HepG2 (cell line): ENCODE results near the gene COG4. TPM values are rescaled to one million over a fixed set of nuclear protein-coding genes. Genes with fewer than 3 reads are reported as not detected.
A peak's percentile ranks its signal among the peaks of the same experiment; 100 is the strongest.

ENCODE experiments used
- ATAC-seq: fragments of 200-7000 bp; cut with Tn5 transposase; 3 replicates; pipeline ENCODE4 v1.9.1; 2020; ENCODE audit warnings: mild to moderate bottlenecking, moderate library complexity
- BruUV-seq: library from RNA; stranded (reverse); fragments of 400-500 nt; replicated peaks from 2 replicates; lab custom pipeline; 2021; lab: Mats Ljungman, UMichigan
- CTCF ChIA-PET: fragments of 300-600 bp; formaldehyde crosslinking; extraction: SDS; loops from one replicate; lab custom pipeline; 2021; ENCODE audit warnings: low total read pairs, inconsistent platforms, low intra/inter-chr PET ratio; lab: Yijun Ruan, JAX
- POLR2A ChIA-PET: fragments of 350-600 bp; sonication (Branson Sonifier 250); formaldehyde crosslinking; loops from one replicate; lab custom pipeline; 2020; ENCODE audit warnings: antibody characterized with exemption, inconsistent platforms; lab: Yijun Ruan, JAX
- DNase-seq: peaks from one replicate; pipeline ENCODE4 v3.0.0-alpha.2; 2015; ENCODE audit warnings: low spot score
- FAIRE-seq: peaks from 3 replicates; lab custom pipeline; 2011; peaks lifted over from hg19 to GRCh38; lab: Jason Lieb, UNC
- H2AFZ ChIP-seq: one replicate; pipeline ENCODE4 v1.6.1; 2011; ENCODE audit warnings: low read length, inconsistent platforms
- H3K27ac ChIP-seq: fragments of 300-600 bp; 3 replicates; pipeline ENCODE4 v1.8.0; 2011; ENCODE audit warnings: mixed run types, mild to moderate bottlenecking, mixed read lengths, low read length, inconsistent platforms; ENCODE audit not compliant: insufficient read depth; ENCODE audit errors: extremely low read length
- H3K27me3 ChIP-seq, 2 experiments: fragments of 200-600 bp in 1 of 2; 2 replicates in 1 of 2; 3 replicates in 1 of 2; pipeline versions ENCODE4 v1.6.0 to v1.8.0; 2011; ENCODE audit warnings: low read length in 2 of 2, mild to moderate bottlenecking in 2 of 2, moderate library complexity in 2 of 2, inconsistent platforms in 1 of 2; ENCODE audit not compliant: insufficient read depth in 2 of 2, control insufficient read depth in 1 of 2
- H3K36me3 ChIP-seq, 2 experiments: fragments of 200-600 bp in 1 of 2; replicated peaks in 1 of 2; 2 replicates in 1 of 2; 3 replicates in 1 of 2; pipeline versions ENCODE4 v1.5.1 to v1.8.0; 2011; ENCODE audit warnings: low read length in 2 of 2, inconsistent platforms in 1 of 2; ENCODE audit not compliant: insufficient read depth in 2 of 2, control insufficient read depth in 1 of 2
- H3K4me1 ChIP-seq: 2 replicates; pipeline ENCODE4 v1.5.1; 2012; ENCODE audit warnings: low read length, inconsistent platforms; ENCODE audit not compliant: insufficient read depth
- H3K4me2 ChIP-seq: 2 replicates; pipeline ENCODE4 v1.6.0; 2011; ENCODE audit warnings: low read depth, low read length, inconsistent platforms
- H3K4me3 ChIP-seq, 3 experiments: fragments of 200-600 bp in 1 of 3; sonication (generic), shearing (Covaris generic) in 1 of 3; replicated peaks in 1 of 3; 2 replicates each; pipeline ENCODE4 v1.5.1; 2011 to 2016; ENCODE audit warnings: low read length in 3 of 3, inconsistent platforms in 2 of 3, low read depth in 2 of 3, mild to moderate bottlenecking in 2 of 3, control low read depth in 1 of 3, mixed read lengths in 1 of 3; ENCODE audit not compliant: insufficient read depth in 1 of 3
- H3K79me2 ChIP-seq: one replicate; pipeline ENCODE4 v1.6.1; 2011; ENCODE audit warnings: low read length, inconsistent platforms; ENCODE audit not compliant: insufficient read depth
- H3K9ac ChIP-seq: 2 replicates; pipeline ENCODE4 v1.6.0; 2011; ENCODE audit warnings: mild to moderate bottlenecking, low read depth, low read length, inconsistent platforms; ENCODE audit not compliant: insufficient read depth
- H3K9me3 ChIP-seq: 2 replicates; pipeline ENCODE4 v1.5.1; 2012; ENCODE audit warnings: mild to moderate bottlenecking, low read length
- H4K20me1 ChIP-seq: 2 replicates; pipeline ENCODE4 v1.6.0; 2011; ENCODE audit warnings: inconsistent platforms, mild to moderate bottlenecking, low read length, moderate library complexity; ENCODE audit not compliant: insufficient read depth
- ATF6 ChIP-seq: sonication (generic); formaldehyde crosslinking; conservative IDR thresholded peaks from 2 replicates; pipeline ENCODE4 v1.4.0; 2020; ENCODE audit warnings: missing genetic modification reagents
- ETV5 ChIP-seq: IDR thresholded peaks from 2 replicates; pipeline ENCODE4 v1.6.1; 2018; ENCODE audit warnings: missing biosample characterization, missing genetic modification reagents, inconsistent platforms, borderline replicate concordance
- ONECUT2 ChIP-seq: sonication (generic); formaldehyde crosslinking; IDR thresholded peaks from 2 replicates; pipeline ENCODE4 v1.4.0; 2020; ENCODE audit warnings: missing genetic modification reagents
- POGK ChIP-seq: sonication (generic); formaldehyde crosslinking; conservative IDR thresholded peaks from 2 replicates; pipeline ENCODE4 v1.8.0; 2022; ENCODE audit warnings: mild to moderate bottlenecking, moderate library complexity, missing genetic modification reagents
- PRDM15 ChIP-seq: sonication (generic); formaldehyde crosslinking; IDR thresholded peaks from 2 replicates; pipeline ENCODE4 v1.4.0; 2020; ENCODE audit warnings: missing genetic modification reagents
- RBAK ChIP-seq: sonication (generic); formaldehyde crosslinking; IDR thresholded peaks from 2 replicates; pipeline ENCODE4 v1.5.1; 2020; ENCODE audit warnings: mild to moderate bottlenecking, missing genetic modification reagents
- SOX6 ChIP-seq, 2 experiments: fragments of 450-650 bp in 1 of 2; sonication (generic) in 1 of 2; formaldehyde crosslinking in 1 of 2; IDR thresholded peaks; 2 replicates each; pipeline versions ENCODE4 v1.4.0 to v1.6.1; 2017 to 2020; ENCODE audit warnings: antibody characterized with exemption in 1 of 2, mild to moderate bottlenecking in 1 of 2, missing genetic modification reagents in 1 of 2
- SP4 ChIP-seq: sonication (generic); formaldehyde crosslinking; IDR thresholded peaks from 2 replicates; pipeline ENCODE4 v1.8.1; 2023; ENCODE audit warnings: mild to moderate bottlenecking, missing genetic modification reagents
- STAG1 ChIP-seq: sonication (generic); formaldehyde crosslinking; IDR thresholded peaks from 2 replicates; pipeline ENCODE4 v1.4.0; 2020; ENCODE audit warnings: missing genetic modification reagents
- ZFP82 ChIP-seq: sonication (generic); formaldehyde crosslinking; IDR thresholded peaks from 2 replicates; pipeline ENCODE4 v1.5.1; 2020; ENCODE audit warnings: mild to moderate bottlenecking, missing genetic modification reagents, borderline replicate concordance
- ZNF333 ChIP-seq: sonication (generic); formaldehyde crosslinking; IDR thresholded peaks from 2 replicates; pipeline ENCODE4 v1.4.0; 2020; ENCODE audit warnings: mild to moderate bottlenecking, missing genetic modification reagents, borderline replicate concordance
- ZNF749 ChIP-seq: sonication (generic); formaldehyde crosslinking; IDR thresholded peaks from 2 replicates; pipeline ENCODE4 v1.8.0; 2022; ENCODE audit warnings: mild to moderate bottlenecking, missing genetic modification reagents, moderate library complexity, borderline replicate concordance
- WGBS: methylation state at CpG from one replicate; pipeline ENCODE4 v1.1.6; 2017; ENCODE audit warnings: low lambda C conversion rate; 5-methylcytosine and 5-hydroxymethylcytosine counted together
- in situ Hi-C: cut with HindIII; loops from 2 replicates; pipeline ENCODE4 v1.10.0; 2017; ENCODE audit warnings: low pct_unique_long_range_greater_than_20kb; ENCODE audit not compliant: extremely low pct_ligation_motif_present
- intact Hi-C: fragments of 100-400 bp; cut with micrococcal nuclease; formaldehyde crosslinking; loops from one replicate; pipeline ENCODE4 v1.10.0; 2022; ENCODE audit not compliant: unreplicated experiment
- polyA plus RNA-seq, 8 experiments: library from polyadenylated mRNA; depleted of rRNA in 3 of 8; stranded (reverse) in 7 of 8; unstranded in 1 of 8; fragments of >200 nt; fragmentation: Illumina TruSeq in 4 of 8; extraction: Trizol in 4 of 8; gene quantifications; 2 replicates each; pipeline versions ENCODE4 v1.2.1 to v1.2.3, GENCODE V29; 2011 to 2016; ENCODE audit warnings: low read depth in 4 of 8, missing spikeins in 1 of 8, mixed read lengths in 1 of 8; ENCODE audit not compliant: insufficient read depth in 1 of 8
- total RNA-seq, 5 experiments: library from RNA; depleted of rRNA; stranded (reverse); fragments of >200 nt; fragmentation: Illumina TruSeq; extraction: Trizol; gene quantifications; 2 replicates each; pipeline ENCODE4 v1.2.3, GENCODE V29; 2016; ENCODE audit warnings: low read depth in 1 of 5
- TF ChIP-seq, protein P1 (sequence below): conservative IDR thresholded peaks from 2 replicates; pipeline ENCODE4 v1.6.1; 2018; ENCODE audit warnings: missing genetic modification reagents

The COG4 gene
- total and polyA plus RNA-seq, 2 of the 13 experiments (the other 11 are each of a cell fraction or from before 2014, with no cell fraction given) = 51.1 to 73.8 TPM

- H3K27me3 ChIP-seq = no peaks in the 10 kb centered on the region
- intact Hi-C loops = no loop called here
- H3K4me1 ChIP-seq = peaks cover 5% of the 10 kb centered on the region; the same call in 1 of the 2 replicates
- no peak overlapping the region; the same call in 1 of the 2 replicates for H3K9ac ChIP-seq
- H3K27ac ChIP-seq = no peak overlapping the region
- no TSS peak for BruUV-seq
- no peak overlapping the region for H2AFZ ChIP-seq
- H3K4me2 ChIP-seq = no peak overlapping the region
- ChIA-PET CTCF (interaction anchor here (2.6 kb wide), 1 partner anchor 71 kb away, joined by 11 read pairs; no protein-coding TSS in a partner anchor), POLR2A (interaction anchor here (0.6 to 2.2 kb wide), 3 partner anchors 38 to 86 kb away, joined by 3 to 6 read pairs (median 4); no protein-coding TSS in a partner anchor)
- FAIRE-seq (no peak), ATAC-seq (no peak), DNase-seq (no peak)
- H3K9me3 ChIP-seq = no peaks in the 10 kb centered on the region
- in situ Hi-C loops = loop anchor here (5.0 kb wide), 1 partner anchor 70 kb away; no protein-coding TSS in a partner anchor
- no peaks in the 10 kb centered on the region for H3K79me2 ChIP-seq
- peaks cover 3 to 5% of the 10 kb centered on the region in 2 experiments; a peak in 3 of 5 replicates for H3K36me3 ChIP-seq
- H3K4me3 ChIP-seq = no peak overlapping the region
- no peaks in the 10 kb centered on the region for H4K20me1 ChIP-seq
- WGBS = 98% methylated on average over 11 of the region's 11 CpGs
- TF ChIP-seq ZFP82 (CRISPR knock-in tag) (no peak), ONECUT2 (CRISPR knock-in tag) (no peak), ZNF333 (CRISPR knock-in tag) (no peak), ATF6 (CRISPR knock-in tag) (no peak), SP4 (no peak), RBAK (CRISPR knock-in tag) (no peak), PRDM15 (CRISPR knock-in tag) (no peak), ETV5 (no peak), ZNF749 (CRISPR knock-in tag) (no peak), POGK (CRISPR knock-in tag) (no peak), STAG1 (CRISPR knock-in tag) (peak; percentile 66), SOX6 (IDR thresholded peaks at IDR 0.05) (no peak), SOX6 (CRISPR knock-in tag; IDR thresholded peaks at IDR 0.05) (no peak)
- TF ChIP-seq, protein P1, sequence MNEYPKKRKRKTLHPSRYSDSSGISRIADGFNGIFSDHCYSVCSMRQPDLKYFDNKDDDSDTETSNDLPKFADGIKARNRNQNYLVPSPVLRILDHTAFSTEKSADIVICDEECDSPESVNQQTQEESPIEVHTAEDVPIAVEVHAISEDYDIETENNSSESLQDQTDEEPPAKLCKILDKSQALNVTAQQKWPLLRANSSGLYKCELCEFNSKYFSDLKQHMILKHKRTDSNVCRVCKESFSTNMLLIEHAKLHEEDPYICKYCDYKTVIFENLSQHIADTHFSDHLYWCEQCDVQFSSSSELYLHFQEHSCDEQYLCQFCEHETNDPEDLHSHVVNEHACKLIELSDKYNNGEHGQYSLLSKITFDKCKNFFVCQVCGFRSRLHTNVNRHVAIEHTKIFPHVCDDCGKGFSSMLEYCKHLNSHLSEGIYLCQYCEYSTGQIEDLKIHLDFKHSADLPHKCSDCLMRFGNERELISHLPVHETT = no peak
Observed at GRCh38 chr16:70467113-70467512, 56.2 kb downstream of the COG4 start.
